Endometrial microvascular endothelial cells (primary cell): Measurements from ENCODE around the gene FXYD5. TPM values are rescaled to one million over a fixed set of nuclear protein-coding genes. Genes with fewer than 3 reads are reported as not detected.

Experiments used
- in situ Hi-C: cut with HindIII; loops from 2 replicates; pipeline ENCODE4 v1.10.0; 2017; ENCODE audit warnings: low sequenced_read_pairs, low pct_unique_long_range_greater_than_20kb; ENCODE audit errors: inconsistent ontology term
- total RNA-seq: library from RNA; depleted of rRNA; stranded (reverse); fragments of >200 nt; gene quantifications from one replicate; pipeline ENCODE4 v1.2.3, GENCODE V29; 2015; ENCODE audit errors: inconsistent ontology term

The FXYD5 gene
- total RNA-seq, 1 donor from 2014 or later, result 194 TPM

DNA sequence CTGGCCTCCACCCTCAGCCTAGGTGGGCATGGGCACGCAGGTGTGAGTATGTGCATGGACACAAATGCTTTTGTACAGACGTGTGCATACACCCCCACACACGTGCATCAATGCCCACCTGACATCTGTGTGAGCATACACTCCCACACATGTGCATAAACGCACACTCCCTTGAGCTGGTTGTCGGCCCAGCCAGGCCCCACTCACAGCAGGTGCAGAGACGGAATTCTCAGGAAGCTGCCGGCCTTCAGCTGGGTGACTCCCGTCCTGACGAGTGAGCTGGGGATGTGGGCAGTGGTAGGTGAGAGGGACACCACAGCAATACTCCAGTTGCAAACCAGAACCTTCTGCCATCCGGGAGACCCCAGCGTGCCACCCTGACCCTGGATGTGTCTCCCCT, 20.7 kb upstream of the FXYD5 start:
- in situ Hi-C loops, result no loop called here

DNA sequence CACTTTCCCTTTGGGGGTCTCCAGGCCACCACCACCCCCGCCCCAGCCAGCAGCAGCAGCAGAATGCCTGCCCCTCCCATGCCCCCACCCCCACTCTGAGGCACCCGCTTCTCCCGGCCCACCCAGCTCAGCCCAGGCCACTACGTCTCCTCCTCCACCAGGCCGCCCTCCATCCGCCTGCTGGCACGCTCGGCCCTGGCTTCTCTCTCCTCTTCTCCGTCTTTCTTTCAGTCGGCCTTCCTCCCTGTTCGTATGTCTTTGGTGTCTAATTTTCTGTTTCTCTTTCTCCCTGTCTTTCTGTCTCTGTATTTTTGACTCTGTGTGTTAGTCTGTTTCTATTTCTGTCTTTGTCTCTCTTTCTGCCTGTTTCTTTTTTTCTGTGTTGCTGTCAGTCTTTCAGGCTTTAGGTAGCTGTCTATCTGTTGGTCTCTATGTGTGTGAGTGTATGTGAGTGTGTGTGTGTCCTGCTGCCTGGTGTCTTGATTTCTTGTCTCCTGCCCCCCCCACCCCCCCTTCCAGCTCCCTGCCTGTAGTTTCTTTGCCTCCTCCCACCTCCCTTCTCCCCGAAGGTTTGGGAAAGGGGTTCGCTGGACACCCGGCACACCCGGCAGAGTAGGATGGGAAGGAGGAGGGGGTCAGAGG, 19.8 kb upstream of the FXYD5 start, which contains the start of gene LGI4:
TSS of gene LGI4 (minus strand) at position 459 of the 642 bp plus-strand sequence. CDS start at position 80, 379 bp downstream.
- in situ Hi-C loops, result no loop called here

DNA sequence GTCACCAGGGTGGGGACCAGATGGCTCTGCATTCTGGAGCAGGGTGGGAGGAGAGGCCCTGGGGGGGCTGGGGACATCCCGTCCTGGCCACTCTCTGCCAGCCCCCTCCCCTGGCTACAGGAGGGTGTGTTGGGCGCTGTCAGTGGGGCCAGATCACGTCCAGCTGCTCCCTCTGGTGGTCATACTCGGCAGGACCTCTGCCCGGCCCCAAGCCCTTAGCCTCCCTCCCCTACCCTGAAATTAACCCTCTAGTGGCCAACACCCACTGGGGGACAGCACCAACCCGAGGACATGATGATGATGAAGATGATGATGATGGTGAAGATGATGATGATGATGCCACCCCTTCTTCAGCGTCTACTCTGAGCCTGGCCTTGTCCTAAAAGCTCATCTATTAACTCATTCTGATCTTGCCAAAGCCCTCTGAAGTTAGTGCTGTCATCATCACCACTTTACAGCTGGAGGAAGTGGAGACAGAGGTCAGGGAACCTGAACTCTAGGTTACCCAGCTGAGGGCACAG, 19.1 kb upstream of the FXYD5 start:
- in situ Hi-C loops, result no loop called here

DNA sequence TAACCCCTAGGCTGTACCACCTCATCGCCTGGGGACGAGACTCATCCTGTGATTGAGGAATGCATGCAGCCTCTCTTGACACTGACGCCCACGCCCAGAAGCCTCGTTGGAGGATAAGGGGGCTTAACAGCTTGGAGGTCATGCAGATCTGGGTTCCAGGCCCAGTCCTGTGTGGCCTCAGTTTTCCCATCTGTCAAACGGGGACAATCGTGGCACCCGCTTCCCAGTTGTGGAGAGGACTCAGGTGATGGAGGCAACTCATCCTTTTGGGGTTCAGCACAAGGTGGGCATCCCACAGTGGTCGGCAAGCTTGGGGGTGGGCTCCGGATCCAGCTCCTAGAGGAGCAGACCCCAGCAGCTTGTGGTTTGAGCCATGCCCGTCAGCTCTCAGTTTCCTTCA, 18.3 kb upstream of the FXYD5 start:
- in situ Hi-C loops, result no loop called here

DNA sequence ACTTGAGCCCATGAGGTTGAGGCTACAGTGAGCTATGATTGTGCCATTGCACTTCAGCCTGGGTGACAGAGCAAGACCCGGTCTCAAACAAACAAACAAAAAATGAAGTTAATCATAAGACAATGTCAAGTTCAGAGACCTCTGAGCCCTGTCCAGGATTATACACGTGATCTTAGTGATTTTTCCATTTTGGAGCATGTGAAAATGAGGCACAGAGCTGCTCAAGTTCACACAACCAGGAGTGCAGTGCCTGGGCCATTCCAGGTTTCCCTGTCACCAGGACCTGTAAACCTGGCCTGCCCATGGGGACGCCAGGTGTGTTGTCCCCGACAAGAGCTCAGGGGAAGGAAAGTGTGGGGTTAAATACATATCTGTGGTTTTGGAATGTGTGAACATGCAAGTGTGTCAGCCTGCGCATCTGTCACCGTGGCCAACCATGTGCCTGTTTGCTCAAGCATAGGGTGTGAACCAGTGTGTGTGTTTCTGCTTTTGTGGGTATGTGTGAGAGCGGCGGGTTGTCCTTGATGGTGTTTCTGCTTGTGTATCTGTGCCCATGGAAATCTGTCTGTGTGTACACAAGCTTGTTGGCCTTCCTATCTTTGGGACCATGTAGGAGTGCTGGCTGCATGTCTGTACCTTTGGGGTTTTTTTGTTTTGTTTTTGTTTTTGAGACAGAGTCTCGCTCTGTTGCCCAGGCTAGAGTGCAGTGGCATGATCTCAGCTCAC, 17.4 kb upstream of the FXYD5 start:
- in situ Hi-C loops, result no loop called here

DNA sequence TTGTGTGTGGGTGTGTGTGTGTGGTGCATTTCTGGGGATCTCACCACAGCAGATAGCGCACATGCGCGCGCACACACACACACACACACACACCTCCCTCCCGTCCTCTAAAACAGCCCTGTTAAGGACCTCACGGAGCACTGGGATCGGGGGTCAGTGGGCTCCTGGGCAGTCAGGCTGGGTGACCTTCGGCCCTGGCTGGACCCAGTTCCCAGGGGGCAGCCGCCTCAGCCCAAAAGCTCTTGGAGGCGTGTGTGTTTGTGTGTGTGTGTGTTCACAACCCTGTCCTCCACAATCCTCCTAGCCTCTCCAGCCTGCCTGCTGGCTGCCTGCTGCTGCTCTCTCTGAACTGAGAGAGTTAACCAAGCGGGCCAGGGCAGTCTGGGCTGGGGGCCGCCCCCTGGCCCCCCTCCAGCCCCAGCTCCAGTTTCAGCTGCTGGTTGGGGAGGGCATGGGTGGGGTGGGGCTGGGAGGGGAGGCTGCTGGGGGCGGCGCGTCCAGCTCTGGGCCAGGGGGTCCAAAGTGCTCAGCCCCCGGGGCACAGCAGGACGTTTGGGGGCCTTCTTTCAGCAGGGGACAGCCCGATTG, 16.1 kb upstream of the FXYD5 start, which contains the start of gene FXYD1:
TSS of gene FXYD1 (plus strand) at position 520 of the 588 bp plus-strand sequence. CDS start 1,256 bp downstream, outside the sequence.
- in situ Hi-C loops, result no loop called here

DNA sequence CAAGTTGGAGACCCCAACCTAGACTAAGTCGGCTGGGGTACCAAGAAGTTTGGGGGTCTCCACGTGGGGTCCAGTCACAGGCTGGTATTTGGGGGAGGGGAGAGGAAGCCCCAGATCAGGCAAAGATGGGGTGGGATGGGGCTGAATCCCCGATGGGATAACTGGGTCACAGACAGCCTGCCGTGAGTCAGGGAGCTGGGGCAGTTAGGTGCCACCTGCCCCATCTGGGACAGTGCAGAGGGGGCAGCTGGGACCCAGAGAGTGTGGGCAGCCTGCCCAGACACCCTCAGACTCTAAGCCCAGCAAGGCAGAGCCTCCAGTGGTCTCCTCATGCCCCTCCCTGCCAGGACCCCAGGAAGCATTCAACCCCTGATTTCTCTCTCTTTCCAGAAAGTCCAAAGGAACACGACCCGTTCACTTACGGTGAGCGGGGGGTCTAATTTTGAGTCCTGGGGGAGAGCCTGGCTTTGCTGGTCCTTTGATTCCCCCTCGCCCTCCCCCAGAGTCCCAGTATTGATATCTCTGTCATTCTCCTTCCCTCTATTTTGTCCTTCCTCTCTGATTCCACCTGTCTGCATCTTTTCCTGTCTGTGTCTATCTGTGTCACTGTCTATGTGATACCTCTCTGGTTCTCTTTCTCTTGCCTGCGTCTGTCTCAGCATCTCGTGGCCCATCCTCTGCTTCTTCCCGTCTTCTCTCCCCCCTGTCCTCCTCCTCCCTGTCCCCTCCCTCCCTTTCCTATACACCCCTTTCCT, 14.2 kb upstream of the FXYD5 start:
- in situ Hi-C loops, result no loop called here

DNA sequence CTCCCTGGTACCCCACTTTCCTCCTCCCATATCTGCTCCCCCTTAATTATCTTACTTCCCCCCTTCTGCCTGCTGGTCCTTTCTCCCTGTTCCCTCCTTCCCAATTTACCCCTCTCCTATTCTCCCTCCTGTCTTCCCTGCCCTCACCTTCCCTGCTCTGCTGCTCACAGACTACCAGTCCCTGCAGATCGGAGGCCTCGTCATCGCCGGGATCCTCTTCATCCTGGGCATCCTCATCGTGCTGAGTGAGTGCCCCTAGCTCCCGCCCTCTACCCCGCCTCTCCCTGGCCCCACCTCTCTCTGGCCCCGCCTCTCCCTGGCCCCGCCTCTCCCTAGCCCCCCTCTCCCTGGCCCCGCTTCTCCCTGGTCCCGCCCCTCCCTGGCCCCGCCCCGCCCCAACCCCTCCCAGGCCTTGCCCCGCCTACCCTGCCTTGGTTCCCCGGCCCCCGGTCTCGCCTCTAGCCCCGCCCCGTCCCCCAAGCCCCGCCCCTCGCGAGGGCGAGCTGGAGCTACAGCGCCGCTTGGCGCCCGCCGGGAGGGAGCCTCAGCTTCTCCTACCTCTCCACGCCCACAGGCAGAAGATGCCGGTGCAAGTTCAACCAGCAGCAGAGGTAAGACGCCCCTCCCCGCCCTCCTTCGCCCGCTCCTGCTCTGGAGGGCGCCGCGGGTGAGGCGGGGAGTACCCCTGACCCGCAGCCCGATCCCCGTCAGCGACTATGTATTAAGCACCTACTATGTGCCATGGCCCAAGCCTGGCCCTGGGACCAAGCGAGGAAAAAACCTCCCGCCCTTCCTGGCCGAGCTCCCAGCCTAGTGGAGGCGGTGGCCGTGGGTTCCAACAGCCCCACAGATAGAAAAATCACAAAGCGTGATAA, 13.3 kb upstream of the FXYD5 start:
- in situ Hi-C loops, result no loop called here

DNA sequence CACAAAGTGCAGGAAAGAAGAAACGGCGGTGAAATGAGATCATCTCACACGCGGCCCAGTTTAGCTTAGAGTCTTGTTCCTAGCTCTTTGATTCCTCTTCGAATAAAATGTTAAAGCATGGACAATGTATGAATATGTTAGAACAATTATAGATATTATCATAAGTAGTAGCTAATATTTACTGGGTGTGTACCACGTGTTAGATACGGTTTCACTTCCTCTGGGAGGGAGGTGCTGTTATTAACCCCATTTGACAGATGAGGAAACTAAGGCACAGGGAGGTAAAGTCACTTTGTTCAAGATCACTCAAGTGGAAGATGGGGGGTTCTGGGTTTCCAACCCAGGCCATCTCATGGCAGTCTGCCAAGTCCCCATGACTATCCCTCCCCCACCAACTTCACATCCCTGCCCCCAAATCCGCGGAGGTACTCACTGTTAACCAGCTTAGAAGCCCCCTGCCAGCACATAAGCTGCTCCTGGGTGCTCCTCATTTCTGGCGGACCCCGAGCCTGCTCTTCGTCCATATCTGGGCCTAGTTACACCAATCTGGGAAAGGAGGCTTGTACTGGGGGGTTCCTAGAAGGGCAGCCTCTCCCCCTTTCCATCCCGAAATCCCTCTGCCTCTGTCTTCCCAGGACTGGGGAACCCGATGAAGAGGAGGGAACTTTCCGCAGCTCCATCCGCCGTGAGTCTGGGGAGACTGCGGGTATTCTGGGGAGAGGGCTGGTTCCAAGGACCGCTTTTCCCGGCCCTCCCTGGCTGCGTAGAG, 12.5 kb upstream of the FXYD5 start:
- in situ Hi-C loops, result no loop called here

DNA sequence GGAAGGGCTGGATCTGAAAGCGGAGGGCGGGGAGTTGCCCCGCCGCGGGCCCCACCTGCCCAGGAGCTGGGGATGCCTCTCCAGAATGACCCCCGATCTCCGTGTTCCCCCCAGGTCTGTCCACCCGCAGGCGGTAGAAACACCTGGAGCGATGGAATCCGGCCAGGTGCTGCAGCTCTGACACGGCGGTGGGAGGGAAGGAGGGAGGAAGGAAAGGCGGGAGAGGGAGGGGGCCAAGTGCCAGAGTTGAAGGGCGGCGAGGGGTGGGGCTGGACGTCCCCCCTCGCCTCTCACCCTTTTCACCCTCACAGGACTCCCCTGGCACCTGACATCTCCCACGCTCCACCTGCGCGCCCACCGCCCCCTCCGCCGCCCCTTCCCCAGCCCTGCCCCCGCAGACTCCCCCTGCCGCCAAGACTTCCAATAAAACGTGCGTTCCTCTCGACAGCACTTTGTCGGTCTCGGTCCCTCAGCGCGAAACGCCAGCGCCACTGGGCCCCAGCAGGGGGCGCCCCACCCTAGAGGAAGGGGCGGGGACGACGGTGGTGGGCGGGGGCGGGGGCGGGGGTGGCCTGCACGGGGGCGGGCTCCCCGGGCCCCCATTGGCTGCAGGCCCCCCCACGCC, 11.8 kb upstream of the FXYD5 start:
- in situ Hi-C loops, result no loop called here

DNA sequence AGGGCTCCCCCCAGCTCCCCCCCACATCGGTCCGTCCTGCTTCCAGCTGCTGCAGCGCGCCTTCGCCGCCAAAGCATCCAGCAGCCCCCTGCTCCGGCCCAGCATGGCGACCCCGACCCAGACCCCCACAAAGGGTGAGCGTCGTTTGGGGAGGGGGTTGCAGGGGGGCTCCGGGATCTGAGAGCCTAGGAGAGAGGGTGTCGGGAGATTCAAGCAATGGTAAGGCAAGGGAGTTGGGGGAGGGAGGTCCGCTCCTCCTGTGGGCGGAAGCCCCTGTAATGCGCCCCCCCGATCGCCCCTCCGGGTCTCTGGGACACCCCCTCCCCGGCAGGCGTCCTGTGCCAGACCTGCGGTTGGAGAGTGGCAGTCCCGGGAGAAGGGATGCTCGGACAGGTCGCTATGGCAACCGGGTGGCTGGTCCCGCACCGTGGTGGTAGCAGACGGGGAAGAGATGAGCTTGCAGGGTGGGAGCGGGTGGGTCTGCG, 11.3 kb upstream of the FXYD5 start, which contains the start of gene FXYD7:
TSS of gene FXYD7 (plus strand) at position 25 of the 485 bp plus-strand sequence. CDS start at position 104, 79 bp downstream.
- in situ Hi-C loops, result no loop called here

DNA sequence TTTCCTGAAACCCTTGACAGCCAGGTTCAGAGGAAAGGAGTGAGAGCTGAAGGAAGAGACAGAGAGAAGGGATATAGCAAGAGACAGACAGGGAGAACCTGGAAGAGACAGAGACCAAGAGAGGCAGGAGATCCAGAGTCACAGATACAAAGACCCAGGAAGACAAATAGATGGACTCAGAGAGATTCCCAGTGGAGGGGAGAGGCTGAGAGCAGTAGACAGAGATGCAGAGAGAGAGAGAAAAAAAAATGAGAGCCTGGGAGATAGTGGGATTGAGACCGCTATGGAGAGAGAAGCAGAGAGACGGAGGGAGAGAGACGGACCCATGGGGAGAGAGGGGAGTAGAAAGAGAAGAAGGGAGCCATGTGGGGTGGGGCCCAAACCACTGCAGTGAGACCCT, 10.7 kb upstream of the FXYD5 start:
- in situ Hi-C loops, result no loop called here

DNA sequence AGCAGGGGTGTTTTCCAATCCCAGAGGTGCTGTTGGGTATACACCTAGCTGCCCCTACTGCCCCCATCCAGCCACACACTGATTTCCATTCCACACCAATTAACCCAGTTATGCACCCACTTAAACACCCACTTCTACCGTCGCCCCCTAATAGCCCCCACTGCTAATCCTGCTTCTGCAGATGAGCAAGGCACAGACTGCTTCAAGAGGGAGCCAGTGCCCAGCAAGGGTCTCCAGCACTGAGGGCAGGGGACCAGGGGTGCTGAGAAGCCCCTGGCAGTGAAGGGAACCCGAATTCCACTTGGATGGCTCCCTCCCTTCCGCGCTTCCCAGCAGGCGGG, 10.3 kb upstream of the FXYD5 start:
- in situ Hi-C loops, result no loop called here

DNA sequence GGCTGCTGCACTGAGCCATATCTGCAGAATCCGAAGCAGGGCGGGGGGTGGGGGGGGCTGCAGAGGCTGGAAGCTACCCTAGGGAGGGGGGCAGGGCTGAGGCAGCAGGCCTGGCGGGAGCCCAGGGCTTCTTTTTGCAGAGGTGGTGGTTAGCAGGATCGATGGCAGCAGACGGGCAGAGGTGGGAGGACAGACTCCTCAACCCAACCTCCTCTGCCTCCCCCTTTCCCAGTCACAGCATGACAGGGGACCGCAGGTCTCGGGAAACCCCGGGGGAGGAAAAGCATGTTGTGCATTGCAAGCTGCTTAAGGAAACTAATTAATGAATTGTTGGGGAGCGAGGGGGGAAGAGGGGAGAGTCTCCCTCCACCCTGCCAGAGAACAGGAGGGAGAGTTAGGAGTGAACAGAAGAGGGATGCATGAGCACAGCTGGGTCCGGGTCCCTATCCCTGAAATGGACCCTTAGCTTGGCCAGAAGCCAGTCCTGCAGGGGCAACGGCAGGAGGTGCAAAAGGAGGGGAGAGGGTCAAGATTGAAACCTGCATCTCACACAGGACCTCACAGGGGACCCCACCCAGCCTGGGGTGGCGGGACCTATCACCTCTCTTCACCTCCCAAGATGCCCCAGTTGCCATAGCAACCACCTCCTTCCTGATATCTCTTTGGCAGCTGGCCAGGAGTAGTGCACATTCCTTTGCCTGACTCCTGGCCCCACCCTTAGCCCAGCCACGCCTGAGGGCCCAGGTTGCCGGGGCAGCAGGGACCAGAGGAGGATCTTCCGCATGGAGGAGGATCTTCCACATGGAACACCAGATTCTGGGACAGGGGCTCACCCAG, 9.7 kb upstream of the FXYD5 start:
- in situ Hi-C loops, result no loop called here

DNA sequence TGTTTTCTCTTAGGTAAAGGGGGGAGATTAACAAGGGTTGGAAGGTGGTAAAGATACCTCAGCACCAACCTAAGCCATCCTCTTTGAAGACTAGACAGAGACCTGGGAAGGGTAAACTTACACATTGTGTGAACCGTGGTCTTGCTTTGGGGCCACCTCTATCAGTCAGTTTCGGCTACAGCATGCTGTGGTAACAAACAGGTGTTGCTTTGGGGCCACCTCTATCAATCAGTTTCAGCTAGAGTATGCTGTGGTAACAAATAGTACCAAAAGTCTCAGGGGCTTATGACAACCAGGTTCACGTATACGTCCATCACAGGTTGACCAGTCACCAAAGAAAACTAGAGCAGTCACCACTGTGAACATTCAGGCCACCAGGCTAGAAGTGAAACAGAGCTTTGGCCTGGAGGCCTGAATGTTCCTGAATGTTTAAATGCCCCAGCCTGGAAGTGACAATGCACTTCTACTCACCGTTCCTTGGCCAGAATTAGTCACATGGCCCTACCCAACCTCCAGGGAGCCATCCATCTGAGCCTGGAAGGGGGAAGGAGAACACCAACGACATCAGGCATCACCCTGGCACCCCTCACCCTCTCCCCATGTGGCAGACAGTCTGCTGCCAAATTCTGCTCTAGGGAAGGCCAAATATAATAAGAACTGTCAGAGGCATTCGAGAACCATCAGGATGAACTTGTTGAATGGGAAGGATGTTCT, 7.6 kb upstream of the FXYD5 start:
- in situ Hi-C loops, result no loop called here

DNA sequence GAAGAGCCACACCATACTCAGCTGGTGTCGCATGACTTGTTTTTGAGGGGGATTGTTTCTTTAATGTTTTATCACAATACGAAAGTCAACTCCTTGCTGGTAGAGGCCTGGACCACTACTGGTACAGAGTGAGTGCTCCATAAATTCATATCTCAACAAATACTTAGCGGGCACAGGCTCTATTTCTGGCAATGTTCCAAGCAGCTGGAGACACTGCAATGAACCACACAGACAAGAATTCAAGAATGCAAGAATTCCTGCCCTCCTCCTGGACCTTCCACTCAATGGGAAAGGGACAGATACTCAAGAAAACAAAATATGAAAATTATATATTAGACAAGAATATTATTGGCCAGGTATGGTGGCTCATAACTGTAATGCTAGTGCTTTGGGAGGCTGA, 5.1 kb upstream of the FXYD5 start:
- in situ Hi-C loops, result no loop called here
